Dedifferentiated amniotic fluid mesenchymal stem cell (primary cell): Measurements from ENCODE around the gene MLH1.
"Not testable (repeated sequence)": the region's sequence is repeated elsewhere in the genome, so short reads cannot be mapped to it uniquely, and the experiment has no call there.

Source experiments
- DNase-seq: peaks from one replicate; pipeline ENCODE4 v3.0.0-alpha.2; 2016; ENCODE audit errors: extremely low spot score

MLH1 gene

DNA sequence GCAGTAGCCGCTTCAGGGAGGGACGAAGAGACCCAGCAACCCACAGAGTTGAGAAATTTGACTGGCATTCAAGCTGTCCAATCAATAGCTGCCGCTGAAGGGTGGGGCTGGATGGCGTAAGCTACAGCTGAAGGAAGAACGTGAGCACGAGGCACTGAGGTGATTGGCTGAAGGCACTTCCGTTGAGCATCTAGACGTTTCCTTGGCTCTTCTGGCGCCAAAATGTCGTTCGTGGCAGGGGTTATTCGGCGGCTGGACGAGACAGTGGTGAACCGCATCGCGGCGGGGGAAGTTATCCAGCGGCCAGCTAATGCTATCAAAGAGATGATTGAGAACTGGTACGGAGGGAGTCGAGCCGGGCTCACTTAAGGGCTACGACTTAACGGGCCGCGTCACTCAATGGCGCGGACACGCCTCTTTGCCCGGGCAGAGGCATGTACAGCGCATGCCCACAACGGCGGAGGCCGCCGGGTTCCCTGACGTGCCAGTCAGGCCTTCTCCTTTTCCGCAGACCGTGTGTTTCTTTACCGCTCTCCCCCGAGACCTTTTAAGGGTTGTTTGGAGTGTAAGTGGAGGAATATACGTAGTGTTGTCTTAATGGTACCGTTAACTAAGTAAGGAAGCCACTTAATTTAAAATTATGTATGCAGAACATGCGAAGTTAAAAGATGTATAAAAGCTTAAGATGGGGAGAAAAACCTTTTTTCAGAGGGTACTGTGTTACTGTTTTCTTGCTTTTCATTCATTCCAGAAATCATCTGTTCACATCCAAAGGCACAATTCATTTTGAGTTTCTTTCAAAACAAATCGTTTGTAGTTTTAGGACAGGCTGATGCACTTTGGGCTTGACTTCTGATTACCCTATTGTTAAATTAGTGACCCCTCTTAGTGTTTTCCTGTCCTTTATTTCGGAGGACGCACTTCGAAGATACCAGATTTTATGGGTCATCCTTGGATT lies at the start of gene MLH1:
Gene MLH1, plus strand, starts transcription at position 193 of the 958 bp plus-strand sequence. Its CDS starts 30 bp downstream, at position 223.
- DNase-seq: peak; percentile 100

DNA sequence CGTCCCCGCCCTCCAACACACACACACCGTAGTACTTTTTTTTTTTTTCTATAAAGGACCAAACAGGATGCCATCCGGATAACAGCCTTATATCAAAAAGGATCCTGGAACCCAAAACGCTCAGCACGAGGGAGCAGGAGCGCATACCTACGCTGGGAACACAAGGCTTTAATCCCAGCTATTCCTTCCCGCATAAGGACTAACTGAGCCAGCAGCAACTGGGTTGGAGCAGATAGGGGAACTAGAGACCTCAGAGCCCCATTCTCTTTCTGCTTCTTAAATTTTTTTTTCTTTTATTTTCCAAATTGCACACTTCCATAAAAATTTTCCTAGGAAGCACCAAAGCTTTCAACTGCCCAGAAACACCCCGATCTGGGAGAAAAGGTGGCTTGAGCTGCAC lies 49.7 kb upstream of the MLH1 start:
- no peak for DNase-seq

DNA sequence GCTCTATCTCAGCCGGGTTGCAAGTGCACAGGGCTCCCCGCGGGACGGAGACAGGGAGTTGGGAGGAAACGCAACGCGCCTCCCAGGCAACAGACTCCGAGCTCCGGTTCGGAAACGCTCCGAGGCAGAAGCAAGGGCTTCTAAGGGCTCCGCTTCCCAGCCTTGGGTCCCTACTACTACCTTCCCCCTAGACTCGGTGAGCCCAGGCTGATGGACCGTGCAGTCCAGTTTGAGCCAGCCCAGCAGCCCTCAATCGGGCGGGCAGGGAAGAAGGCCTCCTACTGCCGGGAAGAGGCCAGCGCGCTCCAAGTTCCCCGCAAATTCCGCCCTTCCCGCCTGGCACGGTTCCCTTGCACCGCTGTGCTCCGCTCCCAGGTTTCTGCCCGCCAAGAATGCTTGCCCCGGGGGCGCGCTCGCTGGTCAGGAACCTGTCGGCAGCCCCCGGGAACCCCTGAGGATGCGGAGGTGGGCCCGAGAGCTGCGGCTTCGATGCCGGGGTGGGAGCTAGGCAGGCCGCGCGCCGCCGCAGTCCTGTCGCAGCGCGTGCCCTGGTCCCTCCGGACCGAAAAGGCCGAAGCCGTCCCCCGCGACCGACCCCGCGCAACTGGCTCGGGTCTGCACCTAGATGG lies 49.2 kb upstream of the MLH1 start:
- peak; percentile 38 for DNase-seq

DNA sequence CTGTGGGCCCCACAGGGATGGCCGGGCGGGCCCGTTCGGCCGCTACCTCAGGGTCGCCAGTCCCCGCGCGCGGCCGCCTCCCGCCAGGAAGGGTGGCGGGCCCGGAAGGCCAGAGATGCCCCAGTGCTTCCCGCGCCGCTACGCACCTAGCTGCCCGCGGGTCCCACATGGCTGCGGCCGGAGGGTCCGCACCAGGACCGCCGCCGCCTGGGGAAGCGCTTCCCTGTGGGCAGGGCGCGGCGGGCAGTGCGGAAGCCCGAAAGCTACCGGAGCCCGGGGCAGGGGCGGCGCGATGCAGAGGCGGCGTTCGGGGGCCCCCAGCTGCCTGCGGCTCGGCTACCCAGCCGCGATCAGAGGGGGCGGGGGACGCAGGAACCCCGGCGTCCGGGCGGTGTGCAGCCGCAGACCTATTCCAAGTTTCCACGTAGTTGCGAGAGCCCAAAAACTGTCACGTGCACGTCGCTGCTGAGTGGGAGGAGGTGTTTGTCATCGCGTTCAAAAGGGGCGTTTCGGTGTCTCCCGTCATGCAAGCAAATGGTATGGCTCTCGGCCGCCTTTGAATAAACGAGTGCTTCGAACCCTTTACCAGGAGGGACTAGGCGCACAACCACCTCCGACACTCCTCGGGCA lies 48.6 kb upstream of the MLH1 start, which contains the start of gene TRANK1:
Gene TRANK1, minus strand, starts transcription at position 414 of the 630 bp plus-strand sequence. Its CDS starts 245 bp downstream, at position 169.
- DNase-seq: peak; percentile 15

DNA sequence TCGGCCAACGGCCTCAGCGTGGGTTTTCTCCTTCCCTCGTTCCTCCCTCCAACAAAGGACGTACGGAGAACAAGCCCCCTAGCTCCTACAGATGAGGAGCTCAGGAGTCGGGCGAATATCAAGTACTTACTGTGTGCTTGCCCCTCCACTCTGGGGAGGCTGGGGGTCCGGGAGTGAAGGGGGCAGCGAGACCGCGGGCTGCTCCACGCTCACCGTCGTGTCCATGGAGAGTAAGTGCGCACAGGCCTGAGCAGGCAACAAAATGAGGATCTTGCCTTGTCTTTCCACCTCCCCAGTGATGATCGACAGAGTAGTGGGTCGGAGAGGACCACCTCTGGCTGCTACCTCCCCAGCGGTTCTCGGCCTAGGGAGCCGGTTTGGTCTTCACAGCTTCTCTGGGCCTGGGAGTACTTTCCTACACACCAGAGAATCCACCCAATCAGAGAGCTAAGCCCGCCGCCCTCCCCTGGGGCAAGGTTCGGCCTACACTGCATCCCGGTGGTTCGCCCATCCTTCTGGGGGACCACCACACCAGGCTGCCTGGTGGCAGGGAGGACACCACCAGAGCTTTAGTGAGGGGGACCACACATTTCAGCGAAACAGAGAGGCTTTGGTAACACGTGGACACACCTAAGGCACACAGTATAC lies 47.9 kb upstream of the MLH1 start:
- no peak for DNase-seq

DNA sequence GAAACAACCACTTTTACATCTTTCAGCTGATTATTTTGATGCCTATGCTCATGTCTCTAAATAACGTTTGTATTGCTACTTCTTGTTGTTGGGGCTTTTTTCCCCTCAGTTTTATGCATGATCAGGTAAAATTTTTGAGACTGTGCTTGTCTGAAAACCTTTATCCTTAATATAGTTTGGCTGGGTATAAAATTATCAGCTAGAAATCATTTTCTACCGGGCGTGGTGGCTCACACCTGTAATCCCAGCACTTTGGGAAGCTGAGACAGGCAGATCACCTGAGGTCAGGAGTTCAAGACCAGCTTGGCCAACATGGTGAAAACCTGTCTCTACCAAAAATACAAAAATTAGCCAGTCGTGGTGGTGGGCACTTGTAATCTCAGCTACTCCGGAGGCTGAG lies 45.5 kb upstream of the MLH1 start:
- DNase-seq: not testable (repeated sequence)

DNA sequence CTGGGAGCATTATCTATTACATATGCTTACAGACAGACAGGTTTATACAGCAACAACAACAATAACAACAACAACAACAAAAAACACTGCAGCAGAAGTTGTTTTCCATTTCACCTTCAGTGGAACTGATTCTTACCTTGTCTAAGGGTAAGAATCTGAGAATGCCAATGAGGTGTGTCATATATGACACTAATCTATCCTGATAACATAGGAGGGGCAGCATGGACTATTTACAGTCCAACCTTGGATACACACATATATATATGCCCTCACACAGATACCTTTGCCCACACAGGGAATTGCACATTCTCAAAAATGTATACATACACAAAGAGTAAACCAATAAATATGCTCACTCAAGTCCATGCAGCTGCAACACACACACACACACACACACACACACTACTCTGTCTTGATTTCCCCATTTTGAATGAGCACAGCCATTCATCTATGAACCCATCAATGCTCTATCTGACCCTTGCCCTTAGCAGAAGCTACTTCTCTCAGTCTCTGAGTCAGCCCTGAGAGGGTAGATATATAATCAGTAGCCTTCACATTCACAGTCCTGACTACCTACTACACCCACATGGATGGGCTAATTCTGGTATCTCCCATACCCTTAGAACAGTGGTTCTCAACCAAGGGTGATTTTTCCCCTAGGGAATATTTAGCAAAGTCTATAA lies 38.7 kb upstream of the MLH1 start:
- DNase-seq: no peak

DNA sequence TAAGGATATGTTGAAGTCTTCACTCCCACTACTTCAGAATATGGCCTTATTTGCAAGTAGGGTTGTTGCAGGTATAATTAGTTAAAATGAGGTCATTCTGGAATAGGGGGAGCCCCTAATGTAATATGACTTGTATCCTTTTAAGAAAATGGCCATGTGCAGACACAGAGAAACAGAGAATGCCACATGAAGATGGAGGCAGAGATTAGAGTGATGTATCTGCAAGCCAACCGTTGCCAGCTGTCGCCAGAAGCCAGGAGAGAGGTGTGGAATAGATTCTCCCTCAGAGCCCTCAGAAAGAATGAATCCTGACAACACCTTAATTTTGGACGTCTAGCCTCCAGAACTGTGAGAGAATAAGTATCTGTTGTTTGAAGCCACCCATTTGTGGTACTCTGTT lies 37.2 kb upstream of the MLH1 start:
- no peak for DNase-seq

DNA sequence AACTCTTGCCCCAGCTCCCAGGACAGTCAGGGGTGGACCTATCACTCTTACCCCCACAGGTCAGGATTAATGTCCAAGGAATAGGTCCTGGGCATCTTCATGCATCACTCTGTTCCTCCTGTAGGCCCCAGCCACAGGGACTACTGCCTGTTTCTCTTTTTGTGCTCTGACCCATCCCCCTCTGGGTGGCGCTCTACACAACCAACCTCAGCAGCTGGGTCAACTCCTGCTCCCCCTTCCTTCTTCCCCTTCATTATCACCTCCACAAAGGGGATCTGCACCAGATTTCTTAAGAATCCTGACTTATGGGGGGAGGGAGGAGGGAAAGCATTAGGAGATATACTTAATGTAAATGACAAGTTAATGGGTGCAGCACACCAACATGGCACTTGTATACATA lies 36.3 kb upstream of the MLH1 start:
- no peak for DNase-seq

DNA sequence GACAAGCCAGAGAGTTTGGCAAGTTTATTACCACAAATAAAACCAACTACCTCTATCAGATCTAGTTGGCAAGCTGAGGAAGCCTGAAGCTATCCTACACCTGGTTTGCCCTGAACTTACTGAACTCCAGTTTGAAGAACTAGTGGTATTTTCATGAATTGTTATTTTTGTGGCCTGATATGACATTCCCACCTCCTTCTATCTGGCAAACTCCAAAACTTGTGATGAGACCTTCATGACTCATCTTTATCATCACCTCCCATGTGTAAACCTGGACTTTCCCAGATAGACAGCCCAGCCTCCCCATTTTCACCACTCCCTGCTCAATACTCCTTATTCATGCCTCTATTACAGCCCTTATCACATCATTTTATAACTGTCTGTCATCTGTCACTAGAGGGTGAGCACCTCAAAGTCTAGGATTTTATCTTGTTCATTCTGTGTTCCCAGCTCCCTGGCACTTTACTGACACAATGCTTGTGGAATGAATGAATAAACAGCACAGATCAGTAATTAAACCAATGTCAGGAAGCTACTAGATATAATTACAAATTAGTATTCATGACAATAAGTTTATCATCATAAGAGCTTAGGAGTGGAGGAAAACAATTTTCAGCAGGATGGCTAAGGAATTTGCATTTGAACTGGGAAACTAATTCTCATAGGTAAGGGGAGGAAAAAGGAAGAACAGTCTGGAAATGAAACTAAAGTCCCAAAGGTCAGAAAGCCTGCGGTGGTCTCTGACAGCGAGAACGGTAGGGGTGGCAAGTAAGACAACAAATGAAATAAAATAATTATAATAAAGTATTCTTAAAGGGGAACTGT lies 35.2 kb upstream of the MLH1 start:
- no peak for DNase-seq

DNA sequence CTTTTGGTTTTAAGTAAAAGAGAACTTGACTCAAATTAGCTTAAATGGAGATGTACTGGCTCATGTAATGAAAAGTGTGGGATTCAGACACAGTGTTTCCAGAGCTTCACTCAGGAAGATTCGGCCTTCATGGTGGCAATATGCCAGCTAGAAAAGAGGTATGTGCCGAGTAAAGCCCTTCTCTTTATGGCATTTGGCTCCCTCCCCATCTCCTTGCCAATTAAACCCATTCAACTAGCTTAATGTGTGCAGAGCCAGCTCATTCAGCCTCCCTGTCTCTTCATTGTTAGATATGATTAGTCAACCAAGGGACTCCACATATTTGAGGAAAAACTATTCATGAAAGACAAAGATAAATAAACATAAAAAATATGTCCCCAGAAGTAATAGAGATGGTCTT lies 33.5 kb upstream of the MLH1 start:
- DNase-seq: no peak

DNA sequence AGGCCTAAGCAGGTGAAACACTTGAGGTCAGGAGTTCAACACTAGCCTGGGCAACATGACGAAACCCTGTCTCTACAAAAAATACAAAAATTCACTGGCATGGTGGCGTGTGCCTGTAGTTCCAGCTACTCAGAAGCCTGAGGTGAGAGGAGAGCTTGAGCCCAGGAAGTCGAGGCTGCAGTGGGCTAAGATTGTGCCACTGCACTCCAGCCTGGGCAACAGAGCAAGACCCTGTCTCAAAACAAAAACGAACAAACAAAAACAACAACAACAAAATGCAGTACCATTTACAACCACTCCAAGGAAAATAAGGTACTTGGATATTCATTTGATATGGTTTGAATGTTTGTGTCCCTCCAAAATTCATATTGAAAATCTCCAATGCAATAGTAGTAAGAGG lies 32.8 kb upstream of the MLH1 start:
- DNase-seq: no peak

DNA sequence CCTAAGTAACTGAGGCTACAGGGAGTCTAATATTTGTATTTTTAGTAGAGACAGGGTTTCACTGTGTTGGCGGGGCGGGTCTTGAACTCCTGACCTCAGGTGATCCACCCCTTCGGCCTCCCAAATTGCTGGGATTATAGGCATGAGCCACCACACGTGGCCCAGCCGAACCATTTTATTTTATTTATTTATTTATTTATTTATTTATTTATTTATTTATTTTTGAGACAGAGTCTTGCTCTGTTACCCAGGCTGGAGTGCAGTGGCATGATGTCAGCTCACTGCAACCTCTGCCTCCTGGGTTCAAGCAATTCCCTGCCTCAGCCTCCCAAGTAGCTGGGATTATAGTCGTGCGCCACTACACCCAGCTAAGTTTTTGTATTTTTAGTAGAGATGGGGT lies 30.3 kb upstream of the MLH1 start:
- not testable (repeated sequence) for DNase-seq

DNA sequence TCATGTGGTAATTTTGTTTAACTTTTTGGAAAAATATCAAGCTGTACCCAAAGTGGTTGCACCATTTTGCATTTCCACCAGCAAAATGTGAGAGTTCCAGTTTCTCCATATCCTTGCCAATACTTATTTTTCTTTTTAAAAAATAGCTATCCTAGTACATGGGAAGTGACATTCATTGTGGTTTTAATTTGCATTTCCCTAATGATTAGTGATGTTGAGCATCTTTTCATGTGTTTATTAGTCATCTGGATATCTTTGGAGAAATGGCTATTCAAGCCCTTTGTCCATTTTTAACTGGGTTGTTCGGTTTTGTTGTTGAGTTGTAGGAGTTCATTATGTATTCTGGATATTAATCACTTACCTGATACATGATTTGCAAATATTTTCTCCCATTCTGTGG lies 29.0 kb upstream of the MLH1 start:
- DNase-seq: no peak

DNA sequence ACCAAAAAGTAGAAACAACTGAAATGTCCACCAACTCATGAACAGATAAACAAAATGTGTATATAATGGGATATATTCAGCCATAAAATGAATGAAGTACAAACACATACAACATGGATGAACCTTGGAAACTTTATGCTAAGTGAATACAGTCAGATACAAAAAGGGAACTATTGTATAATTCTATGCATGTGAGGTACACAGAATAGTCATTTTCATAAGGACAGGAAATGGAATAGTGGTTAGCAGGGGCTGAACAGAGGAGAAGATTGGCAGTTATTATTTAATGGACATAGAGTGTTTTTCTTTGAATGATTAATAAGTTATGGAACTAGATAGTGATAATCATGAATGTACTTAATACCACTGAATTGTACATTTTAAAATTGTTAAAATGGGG lies 28.5 kb upstream of the MLH1 start:
- no peak for DNase-seq

DNA sequence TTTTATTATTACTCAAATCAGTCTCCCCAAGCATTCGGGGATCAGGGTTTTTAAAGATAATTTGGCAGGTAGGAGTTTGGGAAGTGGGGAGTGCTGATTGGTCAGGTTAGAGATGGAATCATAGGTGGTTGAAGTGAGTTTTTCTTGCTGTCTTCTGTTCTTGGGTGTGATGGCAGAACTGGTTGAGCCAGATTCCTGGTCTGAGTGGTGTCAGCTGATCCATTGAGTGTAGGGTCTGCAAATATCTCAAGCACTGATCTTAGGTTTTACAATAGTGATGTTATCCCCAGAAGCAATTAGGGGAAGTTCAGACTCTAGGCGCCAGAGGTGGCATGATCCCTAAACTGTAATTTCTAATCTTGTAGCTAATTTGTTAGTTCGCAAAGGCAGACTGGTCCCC lies 27.9 kb upstream of the MLH1 start:
- DNase-seq: no peak

DNA sequence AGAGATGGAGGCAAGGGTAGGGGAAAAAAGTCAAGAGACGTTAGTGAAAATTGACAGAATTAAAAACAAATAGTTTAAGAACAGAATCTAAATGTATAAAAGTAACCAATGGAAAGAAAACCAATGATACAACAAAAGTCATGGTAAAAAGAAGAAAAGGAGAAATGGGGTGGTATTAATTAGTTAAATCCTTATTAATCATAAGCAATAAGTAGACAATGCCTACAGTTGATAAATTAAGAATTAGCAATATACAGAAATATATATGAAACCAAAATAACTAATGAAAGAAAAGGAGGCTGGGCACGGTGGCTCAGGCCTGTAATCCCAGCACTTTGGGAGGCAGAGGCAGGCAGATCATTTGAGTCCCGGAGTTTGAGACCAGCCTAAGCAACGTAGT lies 24.2 kb upstream of the MLH1 start:
- no peak for DNase-seq

DNA sequence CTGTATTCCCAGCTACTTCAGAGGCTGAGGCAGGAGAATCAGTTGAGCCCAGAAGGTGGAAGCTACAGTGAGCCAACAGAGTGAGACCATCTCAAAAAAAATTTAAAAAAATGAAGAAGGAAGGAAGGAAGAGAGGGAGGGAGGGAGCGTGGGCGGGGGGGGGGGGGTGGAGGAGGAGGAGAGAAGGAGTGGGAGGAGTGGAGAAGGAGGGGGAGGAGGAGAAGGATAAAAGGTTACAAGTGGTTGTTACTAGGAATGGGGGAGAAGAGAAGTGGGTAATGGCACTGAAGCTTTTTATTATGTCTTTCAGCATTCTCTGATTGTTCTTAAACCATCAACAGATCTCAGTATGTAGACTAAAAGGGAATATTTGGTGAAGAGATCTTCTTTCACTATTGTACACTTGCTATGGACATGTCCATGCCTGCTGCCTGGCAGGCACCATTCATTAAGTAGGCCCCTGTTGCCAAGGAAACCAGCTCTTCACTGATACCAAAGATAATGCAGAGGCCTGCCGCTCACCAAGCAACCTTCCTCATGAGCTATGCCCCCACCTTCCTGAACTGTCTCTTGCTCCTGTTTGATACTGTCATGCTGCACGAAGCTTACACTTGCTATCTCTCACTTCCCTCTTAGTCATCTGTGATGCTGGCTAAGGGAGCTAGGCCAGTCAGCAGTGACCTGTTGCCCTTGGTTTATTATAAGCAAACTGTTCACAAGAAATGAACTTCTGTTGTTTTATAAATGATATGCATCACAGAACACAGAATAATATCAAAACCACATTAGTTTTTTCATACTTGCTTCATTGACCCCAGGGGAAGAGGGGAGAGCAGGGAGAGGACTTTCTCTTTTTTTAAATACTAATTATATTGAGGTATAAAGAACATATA lies 23.5 kb upstream of the MLH1 start:
- peak; percentile 15 for DNase-seq

DNA sequence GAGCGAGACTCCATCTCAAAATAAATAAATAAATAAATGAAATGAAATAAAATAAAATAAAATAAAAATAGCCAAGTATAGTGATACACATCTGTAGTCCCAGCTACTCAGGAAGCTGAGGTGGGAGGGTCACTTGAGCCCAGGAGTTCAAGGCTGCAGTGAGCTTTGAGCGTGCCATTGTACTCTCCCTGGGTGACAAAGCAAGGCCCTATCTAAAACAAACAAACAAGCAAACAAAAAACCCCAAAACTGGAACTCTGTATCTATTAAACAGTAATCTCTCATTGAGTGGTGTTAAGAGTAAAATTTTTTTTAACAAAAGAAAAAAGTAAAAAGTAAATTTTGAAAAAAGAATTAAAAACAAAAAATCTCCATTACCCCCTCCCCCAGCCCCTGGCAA lies 21.2 kb upstream of the MLH1 start:
- no peak for DNase-seq

DNA sequence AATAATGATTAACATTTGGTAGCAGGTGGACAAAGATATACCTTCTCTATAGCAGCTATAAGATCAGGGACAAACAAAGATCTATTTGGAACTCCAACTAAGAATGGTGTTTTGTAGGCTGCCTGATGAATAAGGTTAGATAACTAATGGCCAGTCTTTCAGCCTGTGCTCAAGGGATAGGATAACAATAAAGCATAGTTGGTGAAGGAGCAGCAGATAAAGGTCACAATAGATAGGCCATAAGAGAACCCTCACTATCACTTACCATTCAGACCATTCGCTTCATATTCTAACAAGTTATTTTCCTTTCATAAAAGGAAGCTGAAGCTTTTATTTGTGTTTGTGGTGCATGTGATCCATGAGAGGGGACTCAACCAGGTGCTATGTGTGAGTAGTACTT lies 20.2 kb upstream of the MLH1 start:
- DNase-seq: no peak
